ENCODE results near the gene MGAT4B. TPM values are rescaled to one million over a fixed set of nuclear protein-coding genes. Genes with fewer than 3 reads are reported as not detected.

Gene MGAT4B
- total and polyA plus RNA-seq, 7 donors: 27.8 to 241 (median 56.8) TPM

GRCh38 chr5:179802950-179803562 lies 3.6 kb downstream of the MGAT4B start:
- intact Hi-C loops (cut with DNase I): no loop called here
- Histone ChIP-seq H3K27me3 (no peaks in the 10 kb centered on the region), H3K4me3 (no peak overlapping the region), H3K27ac (peak overlapping the region in 3 of 4 donors; percentile 98 to 99 (median 99)), H3K4me1 (peaks cover 0 to 52% (median 50%) of the 10 kb centered on the region in 4 donors), H3K9me3 (no peaks in the 10 kb centered on the region), H3K36me3 (peaks cover 21 to 34% (median 28%) of the 10 kb centered on the region in 4 donors)
- TF ChIP-seq, protein P1, sequence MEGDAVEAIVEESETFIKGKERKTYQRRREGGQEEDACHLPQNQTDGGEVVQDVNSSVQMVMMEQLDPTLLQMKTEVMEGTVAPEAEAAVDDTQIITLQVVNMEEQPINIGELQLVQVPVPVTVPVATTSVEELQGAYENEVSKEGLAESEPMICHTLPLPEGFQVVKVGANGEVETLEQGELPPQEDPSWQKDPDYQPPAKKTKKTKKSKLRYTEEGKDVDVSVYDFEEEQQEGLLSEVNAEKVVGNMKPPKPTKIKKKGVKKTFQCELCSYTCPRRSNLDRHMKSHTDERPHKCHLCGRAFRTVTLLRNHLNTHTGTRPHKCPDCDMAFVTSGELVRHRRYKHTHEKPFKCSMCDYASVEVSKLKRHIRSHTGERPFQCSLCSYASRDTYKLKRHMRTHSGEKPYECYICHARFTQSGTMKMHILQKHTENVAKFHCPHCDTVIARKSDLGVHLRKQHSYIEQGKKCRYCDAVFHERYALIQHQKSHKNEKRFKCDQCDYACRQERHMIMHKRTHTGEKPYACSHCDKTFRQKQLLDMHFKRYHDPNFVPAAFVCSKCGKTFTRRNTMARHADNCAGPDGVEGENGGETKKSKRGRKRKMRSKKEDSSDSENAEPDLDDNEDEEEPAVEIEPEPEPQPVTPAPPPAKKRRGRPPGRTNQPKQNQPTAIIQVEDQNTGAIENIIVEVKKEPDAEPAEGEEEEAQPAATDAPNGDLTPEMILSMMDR (IDR thresholded peaks at IDR 0.05): no peak
- TF ChIP-seq POLR2A (IDR thresholded peaks at IDR 0.05) (no peak), EP300 (IDR thresholded peaks at IDR 0.05) (no peak), POLR2AphosphoS5 (IDR thresholded peaks at IDR 0.05) (no peak)
- DNase-seq: peak; percentile 65
- 35 to 62% methylated on average over 11 of the region's 11 CpGs for WGBS, 2 donors

DNA sequence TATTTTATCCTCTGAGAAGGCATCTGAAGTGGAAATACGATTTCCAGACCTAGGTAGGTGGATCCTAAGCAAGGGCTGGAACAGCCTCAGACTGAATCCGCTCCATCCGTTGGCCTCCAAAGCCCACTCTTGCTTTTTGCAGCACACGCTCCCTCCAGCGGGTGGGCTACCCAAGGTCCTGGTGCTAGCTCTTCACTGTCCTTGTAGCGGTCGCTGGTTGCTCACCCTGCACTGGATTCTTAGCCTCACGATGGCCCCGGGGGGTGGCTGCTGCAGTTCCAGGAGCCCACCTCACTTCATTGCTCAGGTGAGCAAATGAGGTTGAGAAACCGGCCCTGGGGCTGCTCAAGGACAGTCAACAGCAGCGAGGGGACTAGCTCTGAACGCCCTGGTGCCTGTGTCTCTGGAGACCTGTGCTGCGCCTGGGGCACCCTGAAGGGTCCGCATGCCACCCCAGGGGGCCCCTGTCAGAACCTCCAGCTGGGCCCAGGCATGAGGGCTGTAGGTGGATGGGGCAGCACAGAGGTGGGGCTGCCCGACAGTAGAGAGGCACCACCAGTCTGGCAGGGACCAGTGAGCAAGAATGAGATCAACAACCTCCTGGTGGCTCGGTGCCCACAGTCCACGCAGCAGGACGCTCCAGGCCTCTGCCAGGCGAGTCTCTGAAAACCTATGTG lies 4.3 kb downstream of the MGAT4B start:
- Histone ChIP-seq H3K4me3 (no peak overlapping the region), H3K27ac (peak overlapping the region in 3 of 4 donors; percentile 98 to 99 (median 99)), H3K4me1 (peaks cover 0 to 45% (median 43%) of the 10 kb centered on the region in 4 donors), H3K9me3 (no peaks in the 10 kb centered on the region), H3K27me3 (no peaks in the 10 kb centered on the region), H3K36me3 (peaks cover 28 to 41% (median 33%) of the 10 kb centered on the region in 4 donors)
- WGBS, 2 donors: 82 to 88% methylated on average over 19 of the region's 19 CpGs
- no peak for TF ChIP-seq EP300 (IDR thresholded peaks at IDR 0.05)
- TF ChIP-seq, protein P1 (IDR thresholded peaks at IDR 0.05): no peak
- no peak for TF ChIP-seq POLR2AphosphoS5 (IDR thresholded peaks at IDR 0.05)
- TF ChIP-seq POLR2A (IDR thresholded peaks at IDR 0.05): no peak
- intact Hi-C loops (cut with DNase I): no loop called here
- DNase-seq: peak; percentile 77

GRCh38 chr5:179801304-179802206 lies 5.1 kb downstream of the MGAT4B start:
- no peaks in the 10 kb centered on the region for H3K27me3 ChIP-seq
- peak overlapping the region in 2 of 4 donors; percentile 99 for H3K27ac ChIP-seq
- no peaks in the 10 kb centered on the region for H3K9me3 ChIP-seq
- no peak overlapping the region for H3K4me3 ChIP-seq
- TF ChIP-seq POLR2A (IDR thresholded peaks at IDR 0.05): no peak
- no peak for TF ChIP-seq EP300 (IDR thresholded peaks at IDR 0.05)
- TF ChIP-seq POLR2AphosphoS5 (IDR thresholded peaks at IDR 0.05): peak in 3 of 4 donors; percentile 7 to 40 (median 39)
- TF ChIP-seq, protein P1 (IDR thresholded peaks at IDR 0.05): peak; percentile 39 to 78 (median 52)
- intact Hi-C loops (cut with DNase I): no loop called here
- H3K4me1 ChIP-seq: peaks cover 0 to 48% (median 47%) of the 10 kb centered on the region in 4 donors
- WGBS, 2 donors: 62 to 69% methylated on average over 67 of the region's 67 CpGs
- peak; percentile 91 for DNase-seq
- H3K36me3 ChIP-seq: peaks cover 30 to 44% (median 35%) of the 10 kb centered on the region in 4 donors

DNA sequence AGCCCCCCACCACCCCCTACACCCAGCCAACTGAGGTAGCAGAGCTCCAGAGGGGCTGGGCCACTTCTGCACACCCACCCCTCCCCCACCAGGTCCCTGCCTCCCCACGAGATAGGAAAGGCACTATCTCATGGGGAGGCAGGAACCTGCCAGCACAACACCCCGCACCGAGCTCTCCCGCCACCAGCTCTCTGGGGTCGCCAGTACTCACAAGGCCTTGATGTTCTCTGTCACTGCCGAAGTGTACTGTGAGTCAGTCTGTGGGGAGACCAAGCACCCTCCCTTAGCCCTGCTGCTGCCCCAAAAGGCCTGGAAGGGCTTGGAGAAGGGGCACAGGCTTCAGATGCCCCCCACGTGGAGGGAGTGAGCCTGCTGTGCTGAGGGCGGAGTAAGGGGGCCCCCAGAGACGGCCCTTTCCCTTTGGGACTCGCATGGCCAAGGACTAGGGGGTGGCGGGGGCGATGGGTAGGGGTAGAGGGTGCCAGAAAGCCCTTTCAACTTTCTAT lies 5.9 kb downstream of the MGAT4B start:
- peaks cover 0 to 56% (median 51%) of the 10 kb centered on the region in 4 donors for H3K4me1 ChIP-seq
- peaks cover 30 to 44% (median 35%) of the 10 kb centered on the region in 4 donors for H3K36me3 ChIP-seq
- H3K27ac ChIP-seq: no peak overlapping the region
- DNase-seq: peak; percentile 68
- H3K27me3 ChIP-seq: no peaks in the 10 kb centered on the region
- H3K9me3 ChIP-seq: no peaks in the 10 kb centered on the region
- intact Hi-C loops (cut with DNase I): no loop called here
- no peak for TF ChIP-seq POLR2A (IDR thresholded peaks at IDR 0.05)
- TF ChIP-seq, protein P1 (IDR thresholded peaks at IDR 0.05): no peak
- H3K4me3 ChIP-seq: no peak overlapping the region
- WGBS, 2 donors: 82 to 87% methylated on average over 12 of the region's 12 CpGs

Data from sigmoid colon (tissue), 7 donors.